ENCODE data around the gene RIMKLB. TPM values are rescaled to one million over a fixed set of nuclear protein-coding genes. Genes with fewer than 3 reads are reported as not detected.

The RIMKLB gene
- polyA plus RNA-seq, 3 donors, result 1.0 to 6.6 (median 1.2) TPM

DNA sequence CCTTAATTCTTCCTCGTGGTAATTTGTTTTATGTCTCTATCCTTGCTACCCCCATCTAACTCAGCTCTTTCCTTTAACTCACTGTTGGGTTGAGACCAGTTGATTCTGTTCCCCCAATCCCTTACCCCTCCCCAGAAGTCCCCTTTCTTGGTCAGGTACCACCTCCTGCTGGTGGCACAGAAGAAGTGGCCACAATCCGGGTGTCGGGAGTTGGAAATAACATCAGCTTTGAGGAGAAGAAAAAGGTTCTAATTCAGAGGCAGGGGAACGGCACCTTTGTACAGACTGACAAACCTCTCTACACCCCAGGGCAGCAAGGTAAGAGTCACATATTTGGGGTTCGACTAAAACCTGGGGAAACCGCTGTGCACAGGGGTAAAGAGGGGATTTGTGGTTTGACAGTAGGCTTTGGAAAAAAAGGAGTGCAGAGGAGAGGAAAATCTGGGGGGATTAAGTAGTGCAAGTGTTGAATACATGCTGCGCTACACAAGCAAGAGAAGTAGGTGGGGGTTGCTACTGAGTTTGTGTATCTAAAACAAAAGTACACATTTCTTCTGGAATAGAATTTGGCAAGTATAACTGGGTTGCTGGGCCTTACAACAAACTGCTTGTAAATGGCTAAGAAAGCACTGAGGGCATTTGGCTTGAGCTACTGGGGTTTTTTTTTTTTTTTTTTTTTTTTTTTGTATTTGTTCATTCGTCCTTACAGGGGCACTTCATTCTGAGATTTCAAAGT is 125.9 kb downstream of the RIMKLB start:
- Mint-ChIP-seq H3K4me1 (peaks cover 18% of the 10 kb centered on the region), H3K4me3 (no peak overlapping the region), H3K9me3 (peaks cover 0 to 3% (median 0%) of the 10 kb centered on the region in 7 donors), H3K27me3 (ENCODE audit: low read depth in 3 of 3) (peaks cover 3 to 7% (median 3%) of the 10 kb centered on the region in 3 donors), H3K36me3 (no peaks in the 10 kb centered on the region), H3K27ac (no peak overlapping the region)
- Histone ChIP-seq H3K36me3 (replicated peaks in 1 of 2; ENCODE audit: control insufficient read depth in 1 of 2, insufficient read depth in 2 of 2, low read length in 2 of 2) (no peaks in the 10 kb centered on the region), H3K9ac (ENCODE audit: insufficient read depth, low read length, poor library complexity, severe bottlenecking) (no peak overlapping the region), H2AFZ (ENCODE audit: insufficient read depth, low read depth, low read length, poor library complexity, severe bottlenecking) (peak overlapping the region; percentile 1), H3K27ac (ENCODE audit: low read depth in 1 of 2, low read length in 2 of 2) (no peak overlapping the region), H3K4me3 (replicated peaks in 1 of 3; ENCODE audit: low read depth in 2 of 3, low read length in 3 of 3) (no peak overlapping the region), H3K9me3 (replicated peaks in 1 of 2; ENCODE audit: control insufficient read depth in 1 of 2, insufficient read depth in 1 of 2, low read length in 2 of 2) (no peaks in the 10 kb centered on the region), H3K4me2 (replicated peaks; ENCODE audit: extremely low read depth, low read length, poor library complexity, severe bottlenecking) (no peak overlapping the region), H3K79me2 (ENCODE audit: insufficient read depth, low read length) (no peaks in the 10 kb centered on the region), H4K20me1 (ENCODE audit: insufficient read depth, low read length) (no peaks in the 10 kb centered on the region), H3K27me3 (ENCODE audit: control insufficient read depth in 2 of 2, insufficient read depth in 2 of 2, low read length in 2 of 2) (no peaks in the 10 kb centered on the region), H3K4me1 (ENCODE audit: control insufficient read depth in 1 of 2, insufficient read depth in 2 of 2, low read length in 2 of 2) (peaks cover 0 to 5% of the 10 kb centered on the region in 2 donors)
- 76% methylated on average over 3 of the region's 8 CpGs for WGBS (ENCODE audit: insufficient coverage)
- peak in 1 of 3 donors; percentile 6 for DNase-seq
- intact Hi-C loops (cut with micrococcal nuclease), result no loop called here
- peak; percentile 19 for TF ChIP-seq CTCF (IDR thresholded peaks at IDR 0.05)

DNA sequence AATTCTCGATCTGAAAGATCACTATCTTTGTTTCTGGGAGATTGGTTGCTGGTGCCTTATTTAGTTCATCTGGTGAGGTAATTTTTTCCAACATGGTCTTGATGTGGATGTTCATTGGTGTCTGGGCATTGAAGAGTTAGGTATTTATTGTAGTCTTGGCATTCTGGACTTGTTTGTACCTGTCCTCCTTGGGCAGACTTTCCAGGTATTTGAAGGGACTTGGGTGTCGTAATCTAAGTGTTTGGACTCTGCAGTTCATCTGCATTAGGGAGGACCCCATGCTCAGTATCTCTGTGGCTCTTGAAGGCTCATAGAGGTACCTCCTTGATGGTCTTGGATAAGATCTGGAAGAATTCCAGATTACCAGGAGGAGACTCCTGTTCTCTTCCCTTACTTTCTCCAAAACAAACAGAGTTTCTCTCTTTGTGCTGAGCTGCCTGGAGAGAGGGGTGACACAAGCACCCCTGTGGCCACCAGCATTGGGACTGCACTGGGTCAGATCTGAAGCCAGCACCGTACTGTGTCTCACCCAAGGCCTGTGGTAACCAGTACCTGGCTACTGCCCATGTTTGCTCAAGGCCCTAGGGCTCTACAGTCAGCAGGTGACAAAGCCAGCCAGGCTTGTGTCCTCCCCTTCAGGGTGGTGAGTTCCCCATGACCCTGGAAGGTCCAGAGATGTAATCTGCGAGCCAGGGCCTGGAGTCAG is 129.9 kb downstream of the RIMKLB start:
- no peak overlapping the region for H2AFZ ChIP-seq (ENCODE audit: insufficient read depth, low read depth, low read length, poor library complexity, severe bottlenecking)
- H3K27me3 Mint-ChIP-seq (ENCODE audit: low read depth in 3 of 3), result peaks cover 3 to 7% (median 3%) of the 10 kb centered on the region in 3 donors
- no peak for DNase-seq

More for the DNA sequence above, 129.9 kb downstream of the RIMKLB start:
- TF ChIP-seq CTCF (IDR thresholded peaks at IDR 0.05), result no peak
- Histone ChIP-seq H3K4me1 (ENCODE audit: control insufficient read depth in 1 of 2, insufficient read depth in 2 of 2, low read length in 2 of 2) (no peaks in the 10 kb centered on the region), H3K4me2 (replicated peaks; ENCODE audit: extremely low read depth, low read length, poor library complexity, severe bottlenecking) (no peak overlapping the region), H3K36me3 (replicated peaks in 1 of 2; ENCODE audit: control insufficient read depth in 1 of 2, insufficient read depth in 2 of 2, low read length in 2 of 2) (no peaks in the 10 kb centered on the region), H3K9me3 (replicated peaks in 1 of 2; ENCODE audit: control insufficient read depth in 1 of 2, insufficient read depth in 1 of 2, low read length in 2 of 2) (no peaks in the 10 kb centered on the region), H3K27me3 (ENCODE audit: control insufficient read depth in 2 of 2, insufficient read depth in 2 of 2, low read length in 2 of 2) (no peaks in the 10 kb centered on the region), H4K20me1 (ENCODE audit: insufficient read depth, low read length) (no peaks in the 10 kb centered on the region), H3K4me3 (replicated peaks in 1 of 3; ENCODE audit: low read depth in 2 of 3, low read length in 3 of 3) (no peak overlapping the region), H3K9ac (ENCODE audit: insufficient read depth, low read length, poor library complexity, severe bottlenecking) (no peak overlapping the region), H3K27ac (ENCODE audit: low read depth in 1 of 2, low read length in 2 of 2) (no peak overlapping the region), H3K79me2 (ENCODE audit: insufficient read depth, low read length) (no peaks in the 10 kb centered on the region)
- no peaks in the 10 kb centered on the region for H3K36me3 Mint-ChIP-seq
- H3K4me1 Mint-ChIP-seq, result peaks cover 5% of the 10 kb centered on the region
- H3K27ac Mint-ChIP-seq, result no peak overlapping the region
- H3K4me3 Mint-ChIP-seq, result no peak overlapping the region
- WGBS (ENCODE audit: insufficient coverage), result 90% methylated on average over 2 of the region's 4 CpGs
- H3K9me3 Mint-ChIP-seq, result peaks cover 0 to 3% (median 0%) of the 10 kb centered on the region in 7 donors
- intact Hi-C loops (cut with micrococcal nuclease), result no loop called here

All from CD14-positive monocyte (primary cell).